HG03571 (cell line): ENCODE results near the gene WARS2.

ENCODE experiments used
- ATAC-seq: cut with Tn5 transposase; IDR thresholded peaks from one replicate; pipeline ENCODE4 v1.9.1; 2021; ENCODE audit not compliant: unreplicated experiment

The WARS2 gene

DNA sequence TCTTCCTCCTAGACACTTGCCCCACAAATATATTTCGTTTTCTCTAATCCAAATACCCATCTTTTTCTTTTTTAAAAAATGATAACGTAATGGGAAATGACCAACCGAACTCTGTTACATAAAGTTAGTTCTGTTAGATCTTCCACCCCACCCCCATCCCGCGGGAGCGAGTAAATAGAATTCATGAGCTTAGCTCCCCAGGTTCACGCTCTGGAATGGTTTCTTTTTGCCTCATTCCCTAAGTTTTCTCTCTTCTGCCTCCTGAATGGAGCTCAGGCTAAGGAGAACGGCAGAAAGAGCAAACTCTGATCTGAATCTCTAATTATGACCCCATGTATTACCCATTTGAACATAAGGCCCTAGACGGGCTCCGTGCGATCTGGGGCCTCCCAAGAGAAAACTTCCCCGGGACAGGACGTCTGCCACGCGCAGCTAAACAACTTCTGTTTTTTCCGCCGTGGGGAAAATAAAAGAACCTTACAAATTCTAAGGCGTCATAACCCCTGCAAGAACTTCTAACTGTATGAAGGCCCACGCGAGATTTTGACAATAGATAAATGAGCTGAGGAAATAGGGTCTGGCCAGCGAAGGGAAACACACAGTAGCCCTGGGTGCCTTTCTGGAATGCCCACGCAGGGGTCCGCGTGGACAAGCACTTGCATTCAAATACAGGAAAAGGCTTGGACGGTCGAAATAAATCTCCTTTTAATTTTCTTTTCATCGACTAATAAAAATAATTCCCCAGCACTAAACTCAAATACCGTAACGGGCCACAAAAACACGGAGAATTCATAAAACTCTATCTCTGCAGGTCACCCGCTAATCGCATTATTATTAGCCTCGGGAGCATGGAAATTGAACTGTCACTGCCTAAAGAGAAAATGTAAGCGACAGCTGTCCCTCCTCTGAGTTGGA lies 154.6 kb downstream of the WARS2 start:
- no peak for ATAC-seq

DNA sequence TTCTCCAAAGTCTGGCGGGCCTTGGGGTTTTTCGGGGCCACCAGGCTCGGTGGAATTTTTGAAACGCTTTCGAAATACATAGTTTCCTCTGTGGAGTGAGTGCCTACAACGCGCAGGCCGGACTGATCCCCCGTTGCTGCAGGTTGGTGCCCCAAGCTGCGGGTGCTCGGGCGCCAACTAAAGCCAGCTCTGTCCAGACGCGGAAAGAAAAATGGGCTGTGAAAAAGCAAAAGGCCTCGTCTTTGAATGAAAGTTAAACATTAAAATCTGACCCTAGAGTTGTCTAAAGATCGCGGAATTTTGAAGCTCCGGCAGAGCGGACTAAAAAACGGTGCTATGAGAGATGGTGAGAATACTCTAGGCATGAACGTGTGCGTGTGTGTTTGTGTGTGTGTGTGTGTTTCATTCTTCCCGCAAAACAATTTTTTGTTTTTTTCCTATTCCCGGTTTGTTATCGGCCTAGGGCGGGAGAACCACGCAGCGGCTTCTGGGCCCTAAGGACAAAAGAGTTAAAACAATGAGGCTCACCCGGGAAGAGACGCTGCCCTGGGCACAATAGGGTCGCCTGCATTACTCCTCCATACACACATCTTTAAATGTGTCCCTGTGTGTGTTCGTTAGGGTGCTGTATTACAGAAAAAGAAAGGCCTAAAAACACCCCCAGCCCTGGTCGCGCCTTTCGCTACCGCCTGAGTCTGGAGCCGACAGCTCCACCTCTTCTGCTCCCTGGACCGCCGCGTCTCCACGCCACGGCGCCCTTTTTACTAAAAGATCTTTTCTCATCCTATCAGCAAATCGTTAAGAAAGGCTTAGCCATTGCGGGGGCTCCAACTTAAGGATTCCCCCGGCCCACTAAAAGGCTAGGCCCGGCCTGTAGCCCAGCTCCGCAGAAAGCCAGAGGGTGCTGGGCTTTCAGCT lies 155.5 kb downstream of the WARS2 start:
- ATAC-seq, result no peak

DNA sequence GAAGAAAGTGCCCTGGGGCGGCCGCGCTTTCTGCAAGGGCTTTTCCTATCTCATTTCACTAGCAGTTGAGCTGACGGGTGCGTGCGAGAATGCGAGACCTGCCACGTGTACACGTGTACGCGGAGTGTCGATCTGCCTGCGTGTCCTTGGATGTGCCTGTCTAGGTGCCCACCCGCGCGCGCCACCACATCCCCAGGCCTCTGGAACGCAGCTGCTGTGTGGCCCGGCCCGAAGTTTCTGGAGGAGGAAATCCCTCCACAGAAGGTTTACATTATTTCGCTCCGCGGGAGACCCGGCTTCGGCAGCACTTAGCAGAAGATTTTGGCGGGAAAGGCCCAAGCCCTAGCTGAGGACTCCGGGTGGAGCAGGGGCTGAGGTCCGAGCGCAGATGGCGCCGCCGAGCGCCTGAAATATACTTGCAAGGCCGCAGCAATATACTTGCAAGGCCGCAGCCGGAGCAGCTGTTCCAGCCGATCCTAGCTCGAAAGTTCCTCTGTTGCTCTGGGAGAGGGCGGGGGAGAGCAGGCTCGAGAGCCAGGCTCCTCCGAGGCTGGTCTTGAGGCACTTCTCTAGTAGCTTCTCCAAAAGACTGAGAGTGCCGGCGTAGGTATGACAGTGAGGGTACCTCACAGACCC lies 156.2 kb downstream of the WARS2 start:
- ATAC-seq, result no peak

DNA sequence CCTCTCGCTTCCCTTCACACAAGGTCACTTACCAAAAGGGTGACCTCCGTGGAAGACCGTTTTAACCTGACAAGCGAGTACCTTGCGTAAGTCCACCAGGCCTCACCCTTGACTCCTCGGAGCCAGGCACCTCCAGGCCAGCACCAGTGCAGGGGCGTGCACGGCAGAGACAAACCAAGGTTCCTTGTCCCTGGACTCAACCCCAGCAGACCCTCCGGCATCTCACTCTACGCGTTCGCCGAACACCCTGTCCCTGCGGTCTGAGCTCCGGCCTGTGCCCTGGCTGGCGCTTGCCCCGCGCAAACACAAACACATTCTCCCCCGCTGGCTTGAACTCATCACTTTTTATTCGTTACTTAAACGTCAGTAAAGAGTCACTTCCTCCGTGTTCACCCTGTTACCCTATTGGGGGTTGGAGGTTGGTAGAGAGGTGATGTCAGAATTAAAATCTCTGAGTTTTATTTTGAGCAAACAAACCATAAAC lies 156.9 kb downstream of the WARS2 start:
- ATAC-seq, result no peak

DNA sequence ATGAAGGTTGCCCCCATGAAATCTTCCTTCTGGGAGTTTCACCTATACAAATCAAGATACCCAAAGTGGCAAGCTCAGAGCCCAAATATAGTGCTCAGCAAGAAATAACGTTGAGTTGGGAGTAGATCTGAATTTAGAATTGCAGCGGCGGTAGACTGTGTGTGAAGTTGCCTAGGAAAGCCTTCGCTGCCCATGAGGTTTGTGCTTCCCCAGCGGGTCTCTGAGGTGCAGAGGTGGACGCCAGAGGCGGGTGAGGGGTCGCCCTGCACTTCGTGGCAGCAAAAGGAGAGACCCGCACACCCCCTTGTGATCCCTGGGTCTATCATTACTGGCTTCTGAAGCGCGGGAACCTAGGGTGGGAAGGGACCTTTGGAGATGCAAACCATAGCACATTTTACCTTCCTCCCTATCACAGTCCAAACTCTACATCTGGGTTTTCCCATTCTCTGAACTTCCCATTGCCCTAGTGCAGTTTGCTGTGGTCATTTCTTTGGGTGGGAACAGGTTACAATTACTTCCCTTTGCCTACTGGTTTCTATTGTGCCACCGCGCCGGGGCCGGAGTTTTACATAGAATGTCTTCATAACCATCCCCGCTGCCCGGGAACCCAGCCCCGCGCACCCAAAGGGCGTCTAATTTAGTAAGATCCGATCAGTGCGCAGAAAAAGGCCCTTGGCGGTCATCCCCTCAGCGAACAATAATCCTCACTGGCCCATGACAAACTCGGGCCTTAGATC lies 157.5 kb downstream of the WARS2 start:
- no peak for ATAC-seq

DNA sequence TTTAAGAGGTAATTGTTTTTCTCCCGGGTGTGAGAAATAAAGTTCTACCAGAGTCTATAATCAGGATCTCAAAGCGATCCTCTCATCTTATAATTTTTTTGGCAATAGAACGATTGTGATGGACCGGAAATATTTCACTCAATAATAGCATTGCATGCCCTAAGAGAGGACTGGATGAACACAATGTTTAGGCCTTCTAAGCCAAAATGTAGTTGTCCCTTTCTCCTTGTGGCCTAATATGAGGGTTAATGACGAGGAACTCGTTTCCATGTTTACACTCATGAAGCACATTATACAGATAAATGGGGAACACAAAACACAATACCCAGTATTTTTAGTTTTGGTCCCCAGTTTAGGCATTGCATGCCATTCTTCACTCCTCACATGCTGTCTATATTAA lies 158.2 kb downstream of the WARS2 start:
- no peak for ATAC-seq

DNA sequence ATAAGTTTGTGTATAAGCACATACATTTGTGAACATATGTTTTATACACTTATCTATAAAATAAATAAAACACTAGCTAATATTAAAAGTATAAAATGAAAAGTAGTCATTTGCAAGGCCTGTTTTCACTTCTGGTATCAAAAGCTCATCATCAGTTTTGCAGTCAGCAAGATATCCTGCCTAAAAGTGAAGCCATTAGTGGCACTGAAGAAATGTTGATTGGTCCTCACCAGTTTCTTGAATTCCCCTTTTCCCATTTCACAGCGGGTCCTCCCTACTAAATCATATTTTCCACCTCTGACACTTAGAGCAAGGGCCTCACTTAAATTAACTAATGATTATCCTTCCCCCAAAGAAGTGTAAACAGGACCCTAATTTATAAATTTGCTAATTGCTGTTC lies 159.0 kb downstream of the WARS2 start:
- no peak for ATAC-seq
